Esophagus muscularis mucosa (tissue), 4 donors: ENCODE data around the gene CTBP1. TPM values are rescaled to one million over a fixed set of nuclear protein-coding genes. Genes with fewer than 3 reads are reported as not detected.

ENCODE experiments used
- DNase-seq: peaks from one replicate; pipeline ENCODE4 v3.0.0-alpha.2; 2017; ENCODE audit errors: extremely low spot score
- H3K27ac ChIP-seq, 4 donors: fragments of 200-600 bp; sonication (generic); replicated peaks in 1 of 4; 1 replicate in 3 of 4; 2 replicates in 1 of 4; pipeline ENCODE4 v1.5.1; 2016 to 2019; ENCODE audit warnings: mild to moderate bottlenecking in 1 of 4
- H3K27me3 ChIP-seq, 4 donors: fragments of 200-600 bp; sonication (generic); one replicate each; pipeline versions ENCODE4 v1.5.1 to v1.6.0; 2016 to 2019
- H3K36me3 ChIP-seq, 4 donors: fragments of 200-600 bp; sonication (generic); one replicate each; pipeline ENCODE4 v1.5.1; 2016 to 2019
- H3K4me1 ChIP-seq, 4 donors: fragments of 200-600 bp; sonication (generic); one replicate each; pipeline ENCODE4 v1.5.1; 2016 to 2019
- H3K4me3 ChIP-seq, 4 donors: fragments of 200-600 bp; sonication (generic); 1 replicate in 2 of 4; 2 replicates in 2 of 4; pipeline ENCODE4 v1.5.1; 2016 to 2019; ENCODE audit warnings: mild to moderate bottlenecking in 4 of 4, moderate library complexity in 1 of 4
- H3K9me3 ChIP-seq, 4 donors: fragments of 200-600 bp; sonication (generic); 1 replicate in 3 of 4; 2 replicates in 1 of 4; pipeline ENCODE4 v1.5.1; 2016 to 2019
- CTCF ChIP-seq, 3 experiments: fragments of 200-600 bp in 2 of 3; fragments of 450-650 bp in 1 of 3; sonication (generic) in 2 of 3; IDR thresholded peaks; one replicate each; pipeline ENCODE4 v1.5.1; 2017 to 2019; ENCODE audit warnings: antibody characterized with exemption in 3 of 3, mild to moderate bottlenecking in 2 of 3, moderate library complexity in 1 of 3
- EP300 ChIP-seq: sonication (generic); formaldehyde crosslinking; IDR thresholded peaks from one replicate; pipeline ENCODE4 v1.6.1; 2017; ENCODE audit warnings: antibody characterized with exemption
- POLR2A ChIP-seq: fragments of 450-650 bp; IDR thresholded peaks from one replicate; pipeline ENCODE4 v1.6.1; 2017; ENCODE audit warnings: antibody characterized with exemption, moderate library complexity, mild to moderate bottlenecking, low read depth
- POLR2AphosphoS5 ChIP-seq, 2 donors: sonication (generic); formaldehyde crosslinking; IDR thresholded peaks; one replicate each; pipeline ENCODE4 v1.6.1; 2017; ENCODE audit warnings: antibody characterized with exemption in 2 of 2
- WGBS: methylation state at CpG from one replicate; pipeline ENCODE4 v1.1.5; 2018; 5-methylcytosine and 5-hydroxymethylcytosine counted together
- intact Hi-C: fragments of 100-400 bp; cut with DNase I; formaldehyde crosslinking; loops from one replicate; pipeline ENCODE4 v1.15.1; 2023
- total RNA-seq, 4 donors: library from RNA; depleted of rRNA; stranded (reverse); fragments of >200 nt; gene quantifications; one replicate each; pipeline versions ENCODE4 v1.1.0 to v1.2.1, GENCODE V29; 2016

CTBP1 gene
- total RNA-seq, 4 donors from 2014 or later = 110 to 245 (median 172) TPM

- H3K4me3 ChIP-seq = no peak overlapping the region
- no peaks in the 10 kb centered on the region for H3K27me3 ChIP-seq
- no peaks in the 10 kb centered on the region for H3K4me1 ChIP-seq
- H3K27ac ChIP-seq = no peak overlapping the region
- peaks cover 0 to 7% (median 3%) of the 10 kb centered on the region in 4 donors for H3K9me3 ChIP-seq
- 97% methylated on average over 3 of the region's 3 CpGs for WGBS
- no peak for TF ChIP-seq EP300
- peaks cover 0 to 4% (median 2%) of the 10 kb centered on the region in 4 donors for H3K36me3 ChIP-seq
- no peak for DNase-seq
- intact Hi-C loops = loop anchor here (5.0 kb wide), 1 partner anchor 133 kb away; no protein-coding TSS in a partner anchor
These were observed 16.0 kb upstream of the CTBP1 start for GRCh38 chr4:1264942-1265341.

GRCh38 chr4:1261107-1261928, 12.4 kb upstream of the CTBP1 start:
- 95% methylated on average over 21 of the region's 21 CpGs for WGBS
- intact Hi-C loops = no loop called here
- Histone ChIP-seq H3K4me3 (no peak overlapping the region), H3K36me3 (peaks cover 0 to 4% (median 2%) of the 10 kb centered on the region in 4 donors), H3K27me3 (no peaks in the 10 kb centered on the region), H3K27ac (no peak overlapping the region), H3K9me3 (no peaks in the 10 kb centered on the region), H3K4me1 (no peaks in the 10 kb centered on the region)
- DNase-seq = no peak
- TF ChIP-seq POLR2AphosphoS5 (IDR thresholded peaks at IDR 0.05) = no peak
- no peak for TF ChIP-seq POLR2A
- TF ChIP-seq EP300 = no peak
- no peak for TF ChIP-seq CTCF (IDR thresholded peaks at IDR 0.05)

- Histone ChIP-seq H3K36me3 (peaks cover 0 to 3% (median under 1%) of the 10 kb centered on the region in 4 donors), H3K27ac (no peak overlapping the region), H3K27me3 (no peaks in the 10 kb centered on the region), H3K9me3 (no peaks in the 10 kb centered on the region), H3K4me1 (no peaks in the 10 kb centered on the region), H3K4me3 (no peak overlapping the region)
- TF ChIP-seq POLR2A (no peak), POLR2AphosphoS5 (IDR thresholded peaks at IDR 0.05) (no peak), CTCF (IDR thresholded peaks at IDR 0.05) (no peak), EP300 (no peak)
- 88% methylated on average over 24 of the region's 24 CpGs for WGBS
- DNase-seq = no peak
- intact Hi-C loops = no loop called here
These were observed 11.6 kb upstream of the CTBP1 start for GRCh38 chr4:1260418-1261106.

- Histone ChIP-seq H3K36me3 (peaks cover 0 to 3% (median 0%) of the 10 kb centered on the region in 4 donors), H3K27ac (no peak overlapping the region), H3K4me3 (no peak overlapping the region), H3K9me3 (no peaks in the 10 kb centered on the region), H3K27me3 (no peaks in the 10 kb centered on the region), H3K4me1 (no peaks in the 10 kb centered on the region)
- DNase-seq = no peak
- WGBS = 91% methylated on average over 4 of the region's 4 CpGs
- TF ChIP-seq CTCF (IDR thresholded peaks at IDR 0.05) (no peak), POLR2AphosphoS5 (IDR thresholded peaks at IDR 0.05) (no peak), EP300 (no peak), POLR2A (no peak)
- intact Hi-C loops = no loop called here
These were observed 11.0 kb upstream of the CTBP1 start for GRCh38 chr4:1259966-1260365.

- no peak for DNase-seq
- H3K36me3 ChIP-seq = no peaks in the 10 kb centered on the region
- no peaks in the 10 kb centered on the region for H3K9me3 ChIP-seq
- H3K4me3 ChIP-seq = no peak overlapping the region
- peaks cover 0 to under 1% (median 0%) of the 10 kb centered on the region in 4 donors for H3K4me1 ChIP-seq
- no peak overlapping the region for H3K27ac ChIP-seq
- TF ChIP-seq CTCF (IDR thresholded peaks at IDR 0.05) (no peak), POLR2A (no peak), EP300 (no peak), POLR2AphosphoS5 (IDR thresholded peaks at IDR 0.05) (no peak)
- intact Hi-C loops = no loop called here
- WGBS = 85% methylated on average over 2 of the region's 2 CpGs
- no peaks in the 10 kb centered on the region for H3K27me3 ChIP-seq
These were observed 9.5 kb upstream of the CTBP1 start for GRCh38 chr4:1258457-1258856.
